ENCODE measurements around the gene HES6.
A peak's percentile ranks its signal among the peaks of the same experiment; 100 is the strongest.

The HES6 gene

DNA sequence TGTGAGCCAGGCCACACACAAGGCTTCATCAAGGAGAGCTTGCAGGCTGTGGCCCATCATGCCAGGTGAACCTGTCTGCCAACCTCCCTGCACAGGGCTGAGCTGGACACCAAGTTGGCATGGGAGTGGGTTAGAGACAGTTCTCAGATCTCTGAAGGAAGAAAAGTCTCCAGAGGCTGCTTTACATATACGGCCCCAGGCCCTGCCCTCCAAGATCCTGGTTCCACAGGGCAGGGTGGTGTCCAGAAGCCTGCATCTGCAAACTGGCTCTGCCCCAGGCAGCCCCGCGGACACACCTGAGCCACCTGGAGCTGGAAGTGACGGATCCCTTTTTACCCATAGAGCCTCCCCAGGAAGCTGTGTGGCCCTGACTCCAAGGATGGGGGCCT is 24.2 kb upstream of the HES6 start:
- H3K27me3 ChIP-seq, result no peaks in the 10 kb centered on the region
- TF ChIP-seq, protein P1, sequence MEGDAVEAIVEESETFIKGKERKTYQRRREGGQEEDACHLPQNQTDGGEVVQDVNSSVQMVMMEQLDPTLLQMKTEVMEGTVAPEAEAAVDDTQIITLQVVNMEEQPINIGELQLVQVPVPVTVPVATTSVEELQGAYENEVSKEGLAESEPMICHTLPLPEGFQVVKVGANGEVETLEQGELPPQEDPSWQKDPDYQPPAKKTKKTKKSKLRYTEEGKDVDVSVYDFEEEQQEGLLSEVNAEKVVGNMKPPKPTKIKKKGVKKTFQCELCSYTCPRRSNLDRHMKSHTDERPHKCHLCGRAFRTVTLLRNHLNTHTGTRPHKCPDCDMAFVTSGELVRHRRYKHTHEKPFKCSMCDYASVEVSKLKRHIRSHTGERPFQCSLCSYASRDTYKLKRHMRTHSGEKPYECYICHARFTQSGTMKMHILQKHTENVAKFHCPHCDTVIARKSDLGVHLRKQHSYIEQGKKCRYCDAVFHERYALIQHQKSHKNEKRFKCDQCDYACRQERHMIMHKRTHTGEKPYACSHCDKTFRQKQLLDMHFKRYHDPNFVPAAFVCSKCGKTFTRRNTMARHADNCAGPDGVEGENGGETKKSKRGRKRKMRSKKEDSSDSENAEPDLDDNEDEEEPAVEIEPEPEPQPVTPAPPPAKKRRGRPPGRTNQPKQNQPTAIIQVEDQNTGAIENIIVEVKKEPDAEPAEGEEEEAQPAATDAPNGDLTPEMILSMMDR (IDR thresholded peaks at IDR 0.05), result no peak
- intact Hi-C loops (cut with DNase I; ENCODE audit: low total_unique reads), result no loop called here

DNA sequence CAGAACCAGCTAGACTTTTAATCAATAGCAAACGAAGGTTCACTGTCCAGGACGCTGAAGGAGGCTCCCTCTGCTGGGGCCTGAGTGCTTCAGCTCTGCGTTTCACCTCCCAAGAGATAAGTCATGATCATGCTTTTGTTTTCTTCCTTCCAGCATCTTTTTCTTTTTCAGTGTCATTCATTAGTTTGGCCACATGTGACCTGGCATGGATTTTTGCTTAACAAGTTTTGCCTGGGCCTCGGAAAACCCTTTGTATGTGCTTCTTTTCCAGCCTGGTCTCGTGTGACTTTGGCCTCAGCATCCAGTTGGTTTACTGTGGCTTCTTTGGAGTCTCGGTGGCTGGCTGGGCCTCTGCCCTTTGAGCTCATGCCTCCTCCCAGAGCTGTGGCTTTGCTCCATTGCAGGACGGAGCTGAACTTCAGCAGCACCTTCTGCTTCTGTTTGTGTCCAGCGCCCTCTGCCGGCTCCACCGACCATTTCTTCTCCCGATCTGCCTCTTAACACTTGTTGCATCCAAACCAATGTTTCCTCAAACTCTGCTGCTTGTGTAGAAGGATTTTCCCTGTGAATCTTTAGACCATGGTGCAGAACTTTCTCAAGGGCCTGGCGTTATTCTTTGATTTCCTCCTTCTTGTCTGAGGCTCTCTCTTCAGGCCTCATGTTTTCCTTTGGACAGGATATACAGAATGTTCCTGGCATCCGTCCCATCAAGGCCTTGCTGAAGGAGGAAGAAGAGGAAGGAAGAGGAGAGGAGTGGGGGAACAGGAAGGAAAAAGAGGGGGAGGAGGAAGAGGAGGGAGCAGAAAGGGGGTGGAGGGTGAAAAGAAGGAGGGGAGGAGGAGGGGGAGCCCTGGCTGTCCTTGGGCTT is 23.6 kb upstream of the HES6 start:
- intact Hi-C loops (cut with DNase I; ENCODE audit: low total_unique reads), result loop anchor here (2.0 kb wide), 1 partner anchor 405 kb away; the partner anchor contains the start of gene RAMP1
- peak; percentile 97 for DNase-seq

More for the DNA sequence above, 24.2 kb upstream of the HES6 start:
- H3K4me1 ChIP-seq, result peaks cover 0 to 23% (median 9%) of the 10 kb centered on the region in 4 donors
- no peaks in the 10 kb centered on the region for H3K9me3 ChIP-seq
- no peak for DNase-seq
- no peak overlapping the region for H3K4me3 ChIP-seq
- peaks cover 46 to 88% (median 76%) of the 10 kb centered on the region in 3 donors for H3K36me3 ChIP-seq
- H3K27ac ChIP-seq, result peak overlapping the region; percentile 41 to 49

DNA sequence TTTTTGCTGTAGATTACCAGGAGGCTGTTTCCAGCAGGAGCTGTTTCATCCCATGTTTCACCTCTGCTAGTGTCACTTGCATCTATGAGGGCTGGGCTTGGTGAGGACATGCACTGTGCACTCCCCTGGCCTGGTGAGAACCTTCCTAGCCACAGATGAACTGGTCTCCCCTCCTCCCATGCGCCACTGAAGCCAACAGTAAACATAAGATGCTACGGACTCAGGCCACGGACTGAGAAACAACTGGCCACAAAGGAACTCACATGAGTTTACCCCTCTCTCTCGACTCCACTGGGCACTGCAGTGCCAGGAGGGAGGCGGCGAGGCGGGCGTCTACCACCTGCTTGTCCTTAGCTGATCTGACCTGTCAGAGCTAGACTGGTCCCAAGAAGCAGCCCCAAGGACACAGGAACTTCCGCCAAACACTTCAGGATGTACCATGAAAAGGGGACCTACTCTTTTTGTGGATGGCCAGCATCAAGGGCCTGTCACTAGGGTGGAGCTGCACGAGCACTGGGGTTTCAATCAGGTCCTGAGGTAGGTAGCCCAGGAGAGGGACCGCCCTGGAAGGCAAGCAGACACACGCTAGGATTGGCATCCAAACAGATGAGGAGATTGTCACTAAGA is 22.8 kb upstream of the HES6 start:
- H3K4me1 ChIP-seq, result peaks cover 0 to 23% (median 9%) of the 10 kb centered on the region in 4 donors
- TF ChIP-seq, protein P1 (IDR thresholded peaks at IDR 0.05), result no peak
- no peaks in the 10 kb centered on the region for H3K27me3 ChIP-seq
- H3K27ac ChIP-seq, result peak overlapping the region; percentile 34 to 49
- peaks cover 46 to 88% (median 79%) of the 10 kb centered on the region in 3 donors for H3K36me3 ChIP-seq
- intact Hi-C loops (cut with DNase I; ENCODE audit: low total_unique reads), result loop anchor here (2.0 kb wide), 1 partner anchor 404 kb away; the partner anchor contains the start of gene RAMP1
- no peak for DNase-seq
- H3K4me3 ChIP-seq, result no peak overlapping the region
- H3K9me3 ChIP-seq, result no peaks in the 10 kb centered on the region

More for the DNA sequence above, 23.6 kb upstream of the HES6 start:
- Histone ChIP-seq H3K27me3 (no peaks in the 10 kb centered on the region), H3K27ac (peak overlapping the region; percentile 41 to 49), H3K9me3 (no peaks in the 10 kb centered on the region), H3K4me1 (peaks cover 0 to 23% (median 9%) of the 10 kb centered on the region in 4 donors), H3K4me3 (no peak overlapping the region), H3K36me3 (peaks cover 46 to 88% (median 79%) of the 10 kb centered on the region in 3 donors)
- TF ChIP-seq, protein P1 (IDR thresholded peaks at IDR 0.05), result peak; percentile 75 to 90

DNA sequence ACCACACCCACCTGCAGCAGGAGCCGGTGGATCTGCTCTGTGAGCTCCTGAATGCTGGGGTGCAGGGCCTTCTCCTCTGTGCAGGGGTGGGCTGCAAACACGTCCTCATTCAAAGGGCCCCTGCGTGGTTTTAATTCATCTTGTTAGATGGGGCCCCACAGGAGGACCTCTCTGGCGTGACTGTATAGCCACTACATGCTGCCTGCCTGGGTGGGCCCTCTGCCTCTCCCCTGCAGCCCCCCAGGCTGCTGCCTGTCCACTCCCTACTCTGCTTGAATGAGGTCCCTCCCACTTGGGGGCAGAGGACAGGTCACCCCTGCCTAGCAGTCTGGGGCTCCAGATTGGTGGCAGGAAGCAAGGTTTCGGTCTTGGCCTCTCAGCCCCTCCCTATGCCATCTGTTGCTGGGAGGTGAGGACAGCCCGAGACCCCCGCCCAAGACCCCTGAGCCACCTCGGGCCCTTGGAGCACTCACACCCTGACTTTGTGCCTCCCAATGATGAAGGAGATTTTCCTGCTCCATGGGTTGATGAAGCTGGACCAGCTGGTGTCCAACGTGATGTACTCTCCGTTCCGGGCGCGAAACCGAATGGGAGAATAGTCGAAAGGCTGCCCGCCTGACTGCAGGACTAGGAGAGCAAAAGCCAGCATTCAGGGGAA is 22.0 kb upstream of the HES6 start:
- Histone ChIP-seq H3K4me1 (peaks cover 0 to 23% (median 9%) of the 10 kb centered on the region in 4 donors), H3K27ac (no peak overlapping the region), H3K9me3 (no peaks in the 10 kb centered on the region), H3K36me3 (peaks cover 46 to 88% (median 79%) of the 10 kb centered on the region in 3 donors), H3K27me3 (no peaks in the 10 kb centered on the region), H3K4me3 (no peak overlapping the region)
- TF ChIP-seq, protein P1 (IDR thresholded peaks at IDR 0.05), result no peak
- no peak for DNase-seq
- intact Hi-C loops (cut with DNase I; ENCODE audit: low total_unique reads), result loop anchor here (2.0 kb wide), 1 partner anchor 403 kb away; the partner anchor contains the start of gene RAMP1

DNA sequence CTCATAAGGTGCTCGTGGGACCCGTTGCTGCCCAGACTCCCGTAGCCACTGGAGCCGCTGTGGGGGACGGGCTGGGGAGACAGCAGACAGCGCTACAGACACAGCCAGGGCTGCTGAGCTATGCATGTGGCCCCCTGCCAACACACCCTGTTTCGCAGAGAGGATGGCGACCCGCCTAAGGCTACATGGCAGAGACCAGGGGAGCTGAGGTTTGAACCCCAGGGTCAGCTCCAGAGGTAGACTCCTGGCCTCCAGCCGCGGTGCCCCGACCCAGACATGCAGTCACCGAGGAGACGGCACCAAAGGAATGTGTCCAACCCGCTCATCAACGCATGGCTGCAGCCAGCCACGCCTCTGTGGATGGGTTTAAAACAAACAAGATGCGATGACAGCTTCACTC is 21.0 kb upstream of the HES6 start:
- H3K36me3 ChIP-seq, result peaks cover 53 to 89% (median 88%) of the 10 kb centered on the region in 3 donors
- no peaks in the 10 kb centered on the region for H3K9me3 ChIP-seq
- H3K4me1 ChIP-seq, result peaks cover 0 to 23% (median 9%) of the 10 kb centered on the region in 4 donors
- H3K4me3 ChIP-seq, result no peak overlapping the region
- intact Hi-C loops (cut with DNase I; ENCODE audit: low total_unique reads), result no loop called here
- no peaks in the 10 kb centered on the region for H3K27me3 ChIP-seq
- no peak overlapping the region for H3K27ac ChIP-seq
- TF ChIP-seq, protein P1 (IDR thresholded peaks at IDR 0.05), result no peak
- no peak for DNase-seq
